Ecto neural progenitor cell (in vitro differentiated cells): ENCODE measurements around the gene SPAG9.

ENCODE experiments used
- DNase-seq: peaks from one replicate; pipeline ENCODE4 v3.0.0-alpha.2; 2018; ENCODE audit warnings: low spot score

SPAG9 gene

DNA sequence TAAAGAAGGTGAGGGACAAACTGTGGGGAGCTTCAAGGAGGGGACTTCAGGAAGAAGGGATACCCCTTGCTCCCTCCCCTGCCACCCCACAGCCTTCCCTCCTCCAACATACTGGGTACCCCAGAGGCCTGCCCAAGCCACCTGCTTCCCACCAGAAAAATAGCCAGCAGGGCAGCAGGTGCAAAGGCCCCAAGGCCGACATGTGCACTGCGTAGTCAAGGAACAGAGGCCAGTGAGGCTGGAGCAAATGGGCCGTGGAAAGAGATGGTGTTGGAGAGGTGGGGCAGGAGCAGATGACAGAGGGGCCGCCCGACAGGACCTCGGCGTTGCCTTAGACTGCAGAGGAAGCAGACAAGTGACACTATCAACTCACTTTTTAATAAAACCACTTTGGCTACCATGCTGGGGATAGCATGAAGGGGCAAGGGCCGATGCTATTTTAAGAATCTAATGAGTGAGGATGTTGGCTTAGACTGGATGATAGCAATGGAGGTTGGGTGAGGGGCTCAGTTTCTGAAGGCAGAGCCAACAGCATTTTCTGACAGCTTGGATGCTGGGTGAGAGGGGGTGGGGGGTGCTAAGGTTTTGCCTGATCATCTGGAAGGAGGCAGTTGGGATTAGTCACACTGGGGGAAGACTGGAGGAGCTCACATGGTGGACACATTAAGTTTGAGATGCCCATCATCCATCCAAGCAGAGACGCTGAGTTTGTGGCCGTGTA, 181.7 kb downstream of the SPAG9 start:
- DNase-seq: no peak

DNA sequence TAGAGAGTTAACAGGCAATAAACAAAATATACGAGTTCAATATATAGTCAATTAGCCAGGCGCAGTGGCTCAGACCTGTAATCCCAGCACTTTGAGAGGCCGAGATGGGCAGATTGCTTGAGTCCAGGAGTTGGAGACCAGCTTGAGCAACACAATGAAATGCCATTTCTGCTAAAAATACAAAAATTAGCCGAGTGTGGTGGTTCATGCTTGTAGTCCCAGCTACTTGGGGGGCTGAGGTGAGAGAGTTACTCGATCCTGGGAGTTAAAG, 184.7 kb downstream of the SPAG9 start:
- DNase-seq: no peak

DNA sequence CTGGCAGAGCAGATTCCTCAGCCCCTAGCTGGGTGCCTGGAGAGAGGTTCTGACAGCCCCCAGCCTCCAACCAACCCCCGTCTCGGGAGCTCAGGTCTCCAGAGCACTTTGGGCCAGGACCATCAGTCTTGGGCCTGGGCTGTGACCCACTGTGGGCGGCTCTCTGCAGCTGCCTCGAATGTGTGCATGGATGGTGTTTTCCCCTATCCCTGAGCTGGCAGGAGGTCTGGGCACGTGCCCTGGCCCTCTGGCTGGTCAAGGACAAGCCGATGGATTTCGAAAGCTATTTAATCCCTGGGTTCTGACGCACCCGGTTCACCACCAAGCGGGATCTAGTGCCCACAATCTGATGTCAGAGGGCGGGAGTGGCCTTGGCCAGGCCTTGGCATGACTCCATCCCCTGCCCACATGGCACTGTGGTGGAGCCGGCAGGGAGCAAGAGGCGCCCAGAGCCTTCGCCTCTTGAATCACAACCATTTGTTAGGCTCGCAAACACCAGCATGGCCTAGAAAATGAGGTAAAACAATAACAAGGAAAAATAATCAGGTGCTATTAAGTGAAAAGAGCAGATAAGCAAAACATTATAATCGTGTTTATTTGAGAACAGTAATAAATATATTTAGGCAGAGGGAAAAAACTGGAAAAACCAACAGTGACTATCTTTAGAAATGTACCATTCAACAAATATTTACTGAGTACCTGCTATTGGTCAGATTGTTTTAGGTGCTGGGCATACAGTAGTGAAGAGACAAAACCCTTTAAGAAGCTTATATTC, 185.3 kb downstream of the SPAG9 start:
- no peak for DNase-seq

GRCh38 chr17:50934672-50935220, 185.9 kb downstream of the SPAG9 start:
- no peak for DNase-seq

- DNase-seq: no peak
Observed at GRCh38 chr17:50934161-50934560, 186.5 kb downstream of the SPAG9 start.

- peak; percentile 91 for DNase-seq
Observed at GRCh38 chr17:50931144-50931908, 189.3 kb downstream of the SPAG9 start.

DNA sequence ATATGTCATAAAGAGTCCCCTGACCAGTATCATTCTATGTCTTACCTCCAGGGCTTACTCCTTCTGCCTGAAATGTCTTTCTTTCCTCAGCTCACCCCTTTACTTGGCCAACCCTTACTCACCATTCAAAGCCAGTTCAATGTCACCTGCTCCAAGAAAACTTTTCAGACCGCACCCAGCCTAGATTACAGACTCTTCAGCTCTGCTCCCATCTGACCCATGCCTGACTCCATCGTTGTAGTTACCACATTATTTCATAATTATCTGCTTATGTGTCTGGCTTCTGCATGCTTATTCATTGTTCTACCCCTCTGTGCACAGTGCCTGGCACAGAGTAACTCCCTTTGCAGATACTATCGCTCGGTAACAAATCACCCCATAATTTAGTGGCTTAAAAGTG, 192.0 kb downstream of the SPAG9 start:
- no peak for DNase-seq

DNA sequence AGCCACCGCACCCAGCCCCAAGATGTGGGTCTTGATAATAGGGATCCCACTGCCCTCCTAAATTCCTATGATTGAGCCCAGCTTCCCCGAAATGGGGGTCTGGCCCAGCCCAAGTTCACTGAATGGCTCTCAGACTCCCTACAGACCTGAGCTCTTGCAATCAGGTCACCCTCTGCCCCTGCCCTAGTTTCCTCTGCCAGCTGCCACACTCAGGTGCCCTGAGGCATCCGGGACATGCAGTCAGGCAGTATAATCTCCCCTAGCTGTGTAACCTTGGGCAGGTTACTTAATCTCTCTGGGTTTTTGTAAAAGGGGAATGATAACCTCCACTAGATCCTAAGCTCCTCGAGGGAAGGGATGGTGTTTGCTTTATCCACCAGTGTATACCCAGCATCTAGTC, 193.4 kb downstream of the SPAG9 start:
- DNase-seq: no peak

GRCh38 chr17:50926523-50926922, 194.1 kb downstream of the SPAG9 start:
- DNase-seq: no peak

DNA sequence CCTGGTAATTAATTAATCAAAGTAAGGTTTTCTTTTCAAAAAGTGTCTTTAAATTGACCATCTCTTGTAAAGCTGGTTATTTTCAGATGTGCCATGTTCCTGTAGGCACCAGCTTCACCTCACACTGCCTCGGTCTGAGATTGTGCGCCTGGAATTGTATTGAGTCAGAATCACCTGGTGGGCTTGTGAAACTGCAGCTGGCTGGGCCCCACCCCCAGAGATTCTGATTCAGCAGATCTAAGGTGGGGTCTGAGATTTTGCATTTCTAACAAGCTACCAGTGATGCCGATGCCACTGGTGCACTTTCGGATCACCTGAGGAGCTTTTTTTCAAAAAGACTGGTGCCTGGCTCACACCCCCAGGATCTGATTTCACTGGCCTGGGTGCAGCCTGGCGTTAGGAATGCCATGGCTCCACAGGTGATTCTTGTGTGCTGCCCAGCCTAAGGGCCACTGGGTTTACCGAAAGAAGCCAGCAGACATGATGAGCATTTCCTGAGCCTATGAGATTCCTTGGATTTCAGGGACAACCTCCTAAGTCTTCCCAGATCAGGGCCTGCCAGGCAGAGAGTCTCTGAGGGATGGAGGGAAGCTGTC, 195.3 kb downstream of the SPAG9 start:
- DNase-seq: no peak

DNA sequence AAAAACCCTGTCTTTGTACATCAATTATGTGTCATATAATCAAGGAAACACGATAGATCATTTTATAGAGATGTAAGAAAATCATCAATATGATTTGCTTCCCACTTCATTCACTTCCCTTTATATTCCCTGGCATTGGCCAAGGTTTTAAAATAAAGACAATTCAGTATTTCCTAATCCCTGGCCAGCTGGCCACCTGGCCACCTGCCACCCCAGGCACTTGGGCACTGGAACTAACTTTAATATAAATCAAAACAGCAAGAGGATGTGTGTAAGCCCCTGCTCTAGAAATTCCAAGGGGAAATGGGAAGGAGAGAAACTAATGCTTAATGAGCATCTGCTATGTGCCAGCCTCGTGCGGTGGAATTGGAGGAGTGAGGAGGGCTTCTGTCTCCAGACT, 195.9 kb downstream of the SPAG9 start:
- no peak for DNase-seq

GRCh38 chr17:50924300-50924699, 196.4 kb downstream of the SPAG9 start:
- DNase-seq: no peak

GRCh38 chr17:50923611-50924010, 197.1 kb downstream of the SPAG9 start:
- DNase-seq: no peak

GRCh38 chr17:50922721-50923405, 197.8 kb downstream of the SPAG9 start:
- no peak for DNase-seq

DNA sequence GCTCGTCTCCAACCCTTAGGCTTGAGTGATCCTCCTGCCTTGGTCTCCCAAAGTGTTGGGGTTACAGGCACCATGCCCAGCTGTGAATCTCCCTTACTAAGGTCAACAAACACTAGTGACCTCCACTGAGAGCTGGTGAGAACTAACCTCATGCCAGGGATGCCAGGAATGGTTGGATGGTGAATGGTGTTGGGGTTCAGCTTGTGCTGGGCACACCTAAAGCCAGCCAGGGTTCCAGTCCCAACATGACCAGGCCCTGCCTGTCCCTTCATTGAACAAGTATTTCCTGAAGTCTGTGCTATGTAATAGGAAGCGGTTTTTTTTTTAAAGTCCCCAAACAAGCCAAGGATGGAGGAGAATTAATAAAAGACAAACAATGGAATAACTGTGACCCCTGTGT, 198.6 kb downstream of the SPAG9 start:
- DNase-seq: no peak

GRCh38 chr17:50920891-50921586, 199.6 kb downstream of the SPAG9 start:
- DNase-seq: no peak

GRCh38 chr17:50920041-50920410, 200.6 kb downstream of the SPAG9 start:
- DNase-seq: no peak

DNA sequence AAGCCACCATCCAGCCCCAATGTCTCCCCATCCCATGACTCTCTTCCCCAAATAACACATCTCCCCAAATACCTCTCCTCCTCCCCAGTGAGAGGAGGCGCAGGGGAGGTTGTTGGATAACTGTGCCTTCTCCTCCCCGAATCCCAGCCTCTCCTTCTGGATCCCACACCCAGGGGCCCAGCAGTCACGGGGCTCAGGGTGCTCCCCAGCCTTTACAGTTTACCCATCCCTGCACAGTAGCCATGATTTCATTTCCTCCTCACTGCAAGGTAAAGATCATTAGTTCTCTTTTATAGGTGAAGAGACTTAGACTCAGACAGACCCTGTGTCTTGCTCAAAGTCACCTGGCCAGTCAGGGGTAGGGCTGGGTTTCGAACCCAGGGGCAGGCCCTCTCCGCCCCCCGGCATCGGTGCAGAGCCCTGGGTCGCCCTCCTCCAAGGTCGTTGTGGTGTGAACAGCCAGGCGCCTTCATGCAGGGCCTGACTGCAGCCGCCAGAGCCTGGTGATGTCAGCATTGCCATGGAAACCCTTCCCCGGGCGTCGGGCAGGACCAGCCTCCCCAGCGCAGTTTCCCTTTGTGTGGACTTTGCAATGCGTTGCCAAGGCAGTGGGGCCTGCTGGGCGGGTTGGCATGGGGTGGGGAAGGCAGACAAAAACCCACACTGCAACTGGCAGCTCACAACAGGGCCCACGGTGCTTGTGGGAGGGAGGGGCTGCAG, 201.2 kb downstream of the SPAG9 start:
- DNase-seq: peak; percentile 91

DNA sequence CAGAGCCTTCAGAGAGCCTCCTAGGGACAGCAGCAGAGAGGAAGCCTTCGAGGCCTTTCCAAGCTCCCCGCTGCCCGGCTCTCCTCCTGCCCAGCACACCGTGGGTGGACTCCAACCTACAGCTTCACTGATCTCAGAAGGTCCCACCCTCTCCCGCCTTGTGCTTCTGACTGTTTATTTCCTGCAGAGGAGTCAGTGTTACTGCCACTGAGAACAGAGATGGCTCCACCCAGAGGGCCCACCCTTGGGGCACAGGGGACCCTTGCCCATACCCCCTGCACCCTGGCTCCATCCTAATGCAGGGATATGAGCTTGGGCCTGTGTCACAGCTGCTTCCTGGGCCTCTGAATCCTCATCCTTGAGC, 201.8 kb downstream of the SPAG9 start:
- no peak for DNase-seq

- no peak for DNase-seq
Observed at GRCh38 chr17:50918071-50918932, 202.4 kb downstream of the SPAG9 start.
